H1 (cell line): ENCODE measurements around the gene SMAD6. TPM values are rescaled to one million over a fixed set of nuclear protein-coding genes. Genes with fewer than 3 reads are reported as not detected.
A peak's percentile ranks its signal among the peaks of the same experiment; 100 is the strongest.

Experiments
- CTCF ChIA-PET: fragments of 300-600 bp; sonication (Branson Sonifier 250); formaldehyde crosslinking; loops from one replicate; lab custom pipeline; 2021; ENCODE audit not compliant: partially characterized antibody; lab: Charles Lee
- POLR2A ChIA-PET: fragments of 300-600 bp; sonication (Branson Sonifier 250); formaldehyde crosslinking; loops from one replicate; lab custom pipeline; 2021; ENCODE audit warnings: inconsistent platforms; ENCODE audit not compliant: partially characterized antibody; lab: Charles Lee
- DNase-seq, 2 experiments: peaks; one replicate each; pipeline versions ENCODE4 v3.0.0 to v3.0.0-alpha.2; 2010 to 2022; ENCODE audit warnings: low spot score in 2 of 2, low read depth in 1 of 2, mixed read lengths in 1 of 2
- FAIRE-seq: peaks from 2 replicates; lab custom pipeline; 2011; peaks lifted over from hg19 to GRCh38; lab: Jason Lieb, UNC
- H2AFZ ChIP-seq: 2 replicates; pipeline ENCODE4 v1.8.1; 2012; ENCODE audit warnings: low read length, inconsistent platforms
- H2AK5ac ChIP-seq: 2 replicates; pipeline ENCODE4 v1.6.1; 2013; ENCODE audit warnings: low read depth, low read length
- H2BK120ac ChIP-seq: replicated peaks from 2 replicates; pipeline ENCODE3; 2013; ENCODE audit warnings: low read depth, low read length, inconsistent platforms
- H2BK12ac ChIP-seq: 2 replicates; pipeline ENCODE4 v1.6.1; 2013; ENCODE audit warnings: low read depth, low read length
- H2BK15ac ChIP-seq: 2 replicates; pipeline ENCODE4 v1.6.1; 2013; ENCODE audit warnings: low read length
- H2BK20ac ChIP-seq: 2 replicates; pipeline ENCODE4 v1.6.1; 2013; ENCODE audit warnings: low read length
- H2BK5ac ChIP-seq: 2 replicates; pipeline ENCODE4 v1.6.1; 2013; ENCODE audit warnings: low read depth, low read length
- H3K14ac ChIP-seq: 2 replicates; pipeline ENCODE4 v1.6.1; 2013; ENCODE audit warnings: inconsistent platforms; ENCODE audit not compliant: insufficient read length
- H3K18ac ChIP-seq: 2 replicates; pipeline ENCODE4 v1.6.1; 2013; ENCODE audit warnings: low read length; ENCODE audit errors: extremely low read depth
- H3K23ac ChIP-seq: 2 replicates; pipeline ENCODE4 v1.6.1; 2013; ENCODE audit warnings: inconsistent platforms; ENCODE audit not compliant: insufficient read length
- H3K23me2 ChIP-seq: 2 replicates; pipeline ENCODE4 v1.6.1; 2013; ENCODE audit warnings: low read depth, low read length
- H3K27ac ChIP-seq: 2 replicates; pipeline ENCODE4 v1.6.1; 2011; ENCODE audit warnings: low read depth, low read length, inconsistent platforms
- H3K27me3 ChIP-seq, 4 experiments: replicated peaks in 1 of 4; 1 replicate in 1 of 4; 2 replicates in 3 of 4; pipeline versions ENCODE4 v1.6.1 to v1.8.1; 2011 to 2013; ENCODE audit warnings: low read length in 3 of 4, mild to moderate bottlenecking in 3 of 4, inconsistent platforms in 2 of 4, mixed read lengths in 2 of 4, moderate library complexity in 1 of 4; ENCODE audit not compliant: control insufficient read depth in 3 of 4, insufficient read depth in 3 of 4; ENCODE audit errors: extremely low read depth in 1 of 4
- H3K36me3 ChIP-seq, 4 experiments: 2 replicates each; pipeline versions ENCODE4 v1.6.1 to v1.8.1; 2011 to 2013; ENCODE audit warnings: mild to moderate bottlenecking in 4 of 4, low read length in 3 of 4, moderate library complexity in 2 of 4, control low read depth in 1 of 4, inconsistent platforms in 1 of 4; ENCODE audit not compliant: insufficient read depth in 4 of 4, control insufficient read depth in 2 of 4
- H3K4ac ChIP-seq: replicated peaks from 2 replicates; pipeline ENCODE3; 2013; ENCODE audit warnings: low read length, low read depth, mixed read lengths, inconsistent platforms; ENCODE audit not compliant: insufficient read length
- H3K4me1 ChIP-seq, 4 experiments: replicated peaks in 1 of 4; 1 replicate in 1 of 4; 2 replicates in 3 of 4; pipeline versions ENCODE4 v1.6.1 to v1.8.1; 2011 to 2013; ENCODE audit warnings: low read length in 3 of 4, inconsistent platforms in 2 of 4, mixed read lengths in 1 of 4; ENCODE audit not compliant: insufficient read depth in 4 of 4, control insufficient read depth in 3 of 4
- H3K4me2 ChIP-seq, 2 experiments: 2 replicates each; pipeline versions ENCODE4 v1.6.1 to v1.8.1; 2011 to 2013; ENCODE audit warnings: low read depth in 2 of 2, low read length in 2 of 2, control low read depth in 1 of 2, inconsistent platforms in 1 of 2, mild to moderate bottlenecking in 1 of 2; ENCODE audit not compliant: insufficient read depth in 1 of 2
- H3K4me3 ChIP-seq, 4 experiments: fragments of 200-600, 300-600 bp in 1 of 4; sonication (generic), shearing (Covaris generic), sonication (Bioruptor Twin) in 1 of 4; 2 replicates each; pipeline versions ENCODE4 v1.5.1 to v1.8.1; 2011 to 2016; ENCODE audit warnings: low read length in 4 of 4, low read depth in 3 of 4, control low read depth in 2 of 4, inconsistent platforms in 2 of 4, mild to moderate bottlenecking in 2 of 4, mixed read lengths in 1 of 4, moderate library complexity in 1 of 4; ENCODE audit not compliant: insufficient read depth in 2 of 4; ENCODE audit errors: extremely low read depth in 1 of 4
- H3K56ac ChIP-seq: replicated peaks from 2 replicates; pipeline ENCODE3; 2013; ENCODE audit warnings: low read depth, mild to moderate bottlenecking, mixed read lengths, low read length, inconsistent platforms; ENCODE audit not compliant: insufficient read length
- H3K79me1 ChIP-seq: 2 replicates; pipeline ENCODE4 v1.6.1; 2013; ENCODE audit warnings: low read depth, low read length, control low read depth
- H3K79me2 ChIP-seq, 2 experiments: 2 replicates each; pipeline versions ENCODE4 v1.6.1 to v1.8.1; 2012 to 2013; ENCODE audit warnings: low read length in 2 of 2, mild to moderate bottlenecking in 2 of 2, inconsistent platforms in 1 of 2; ENCODE audit not compliant: insufficient read depth in 2 of 2, control insufficient read depth in 1 of 2
- H3K9ac ChIP-seq, 4 experiments: replicated peaks in 1 of 4; 1 replicate in 1 of 4; 2 replicates in 3 of 4; pipeline versions ENCODE4 v1.6.1 to v1.8.1; 2011 to 2013; ENCODE audit warnings: low read depth in 3 of 4, low read length in 3 of 4, control low read depth in 2 of 4, mild to moderate bottlenecking in 2 of 4, moderate library complexity in 2 of 4, inconsistent platforms in 1 of 4; ENCODE audit errors: extremely low read depth in 1 of 4
- H3K9me3 ChIP-seq, 2 experiments: 2 replicates each; pipeline versions ENCODE4 v1.6.1 to v1.8.1; 2012 to 2013; ENCODE audit warnings: mild to moderate bottlenecking in 2 of 2, moderate library complexity in 2 of 2, control low read depth in 1 of 2, inconsistent platforms in 1 of 2, low read depth in 1 of 2, low read length in 1 of 2, mixed read lengths in 1 of 2; ENCODE audit not compliant: insufficient read depth in 2 of 2
- H4K20me1 ChIP-seq, 2 experiments: replicated peaks in 1 of 2; 2 replicates each; pipeline versions ENCODE3 to v1.8.1; 2011 to 2013; ENCODE audit warnings: inconsistent platforms in 2 of 2, low read length in 2 of 2, mild to moderate bottlenecking in 1 of 2; ENCODE audit not compliant: insufficient read depth in 2 of 2, control insufficient read depth in 1 of 2
- H4K5ac ChIP-seq: 2 replicates; pipeline ENCODE4 v1.6.1; 2013; ENCODE audit warnings: low read length, low read depth, mixed read lengths, inconsistent platforms; ENCODE audit not compliant: insufficient read length
- H4K8ac ChIP-seq: 2 replicates; pipeline ENCODE4 v1.8.0; 2013; ENCODE audit warnings: mild to moderate bottlenecking, moderate library complexity, low read length, inconsistent platforms; ENCODE audit not compliant: insufficient read depth; ENCODE audit errors: extremely low read depth
- H4K91ac ChIP-seq: replicated peaks from 2 replicates; pipeline ENCODE3; 2013; ENCODE audit warnings: low read length, mixed read lengths, inconsistent platforms; ENCODE audit not compliant: insufficient read length
- KDM1A ChIP-seq: fragments of 200-600, 300-600 bp; sonication (generic); IDR thresholded peaks from 2 replicates; pipeline ENCODE4 v1.7.1; 2016; ENCODE audit warnings: mild to moderate bottlenecking, low read length, borderline replicate concordance
- SP2 ChIP-seq: IDR thresholded peaks from 2 replicates; pipeline ENCODE4 v1.6.1; 2012; ENCODE audit warnings: mild to moderate bottlenecking, low read length, inconsistent platforms
- WGBS, 2 experiments: shearing (Covaris generic) in 1 of 2; methylation state at CpG; one replicate each; pipeline versions ENCODE4 v1.1.6 to v1.1.7; 2013 to 2015; ENCODE audit warnings: low lambda C conversion rate in 2 of 2, mixed read lengths in 2 of 2, inconsistent platforms in 1 of 2, low coverage in 1 of 2, missing lambda C conversion rate in 1 of 2; ENCODE audit not compliant: insufficient replicate concordance in 2 of 2, insufficient coverage in 1 of 2, insufficient read length in 1 of 2; ENCODE audit errors: extremely low coverage in 1 of 2, missing lambda C conversion rate in 1 of 2; 5-methylcytosine and 5-hydroxymethylcytosine counted together
- polyA plus RNA-seq, 7 experiments: library from polyadenylated mRNA; depleted of rRNA in 3 of 7; stranded (reverse) in 5 of 7; unstranded in 2 of 7; fragments of >200 nt in 5 of 7; fragments of 200-250 nt in 2 of 7; gene quantifications; 1 replicate in 5 of 7; 2 replicates in 1 of 7; 4 replicates in 1 of 7; pipeline versions ENCODE4 v1.2.1 to v1.2.3, GENCODE V29; 2011 to 2013; ENCODE audit warnings: missing spikeins in 2 of 7, mixed read lengths in 2 of 7
- total RNA-seq: library from RNA; stranded (reverse); fragmentation: NEBNext Ultra II Directional; extraction: Animal tissue kit (Norgen Biotek cat#: 25700); gene quantifications from 2 replicates; pipeline ENCODE4 v1.2.1, GENCODE V29; 2021

The SMAD6 gene
- total and polyA plus RNA-seq, 2 of the 8 experiments (the other 6 are each of a cell fraction or from before 2014, with no cell fraction given), result 1.8 to 7.0 TPM

DNA sequence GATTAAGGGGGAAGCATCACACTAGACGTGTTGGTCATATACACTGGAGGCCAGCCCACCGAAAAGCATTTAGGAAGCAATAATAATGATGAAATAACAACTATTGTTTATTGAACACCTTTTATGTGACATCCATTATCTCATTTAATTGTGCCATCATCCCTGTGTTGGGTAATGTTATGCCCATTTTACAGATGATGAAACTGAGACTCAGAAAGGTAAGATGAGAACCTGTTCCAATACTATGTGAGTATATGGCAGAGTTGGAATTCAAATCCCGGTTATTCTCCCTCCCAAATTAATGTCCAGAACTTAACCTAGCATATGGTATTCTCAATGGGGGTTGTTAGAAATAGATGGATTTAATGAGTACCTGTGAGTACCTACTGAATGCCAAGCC, 99.2 kb downstream of the SMAD6 start:
- DNase-seq, result no peak
- Histone ChIP-seq H2BK15ac (no peak overlapping the region), H3K4me1 (peaks cover 0 to 9% (median 7%) of the 10 kb centered on the region in 4 experiments; a peak in 5 of 7 replicates), H4K5ac (no peak overlapping the region), H3K79me2 (no peaks in the 10 kb centered on the region), H3K36me3 (no peaks in the 10 kb centered on the region), H3K79me1 (no peaks in the 10 kb centered on the region)
- TF ChIP-seq KDM1A (peak; percentile 49; the same call in 1 of the 2 replicates), SP2 (no peak)
- TF ChIP-seq, all 59 proteins: peak for 1
- H3K4me3 ChIP-seq, result no peak overlapping the region
- H3K56ac ChIP-seq, result no peak overlapping the region
- no peak overlapping the region for H2AFZ ChIP-seq
- no peak overlapping the region for H2BK12ac ChIP-seq
- H4K20me1 ChIP-seq, result no peaks in the 10 kb centered on the region
- no peak overlapping the region for H2BK20ac ChIP-seq
- H3K23me2 ChIP-seq, result no peaks in the 10 kb centered on the region
- H3K4ac ChIP-seq, result no peak overlapping the region
- CTCF ChIA-PET, result interaction anchor here (0.8 to 1.4 kb wide), 6 partner anchors 11 to 97 kb away, joined by 3 to 5 read pairs (median 4); no protein-coding TSS in a partner anchor
- H3K4me2 ChIP-seq, result no peak overlapping the region
- H3K14ac ChIP-seq, result no peak overlapping the region
- H3K27ac ChIP-seq, result no peak overlapping the region
- H4K91ac ChIP-seq, result no peak overlapping the region
- H3K23ac ChIP-seq, result no peak overlapping the region
- no peak overlapping the region for H2BK5ac ChIP-seq
- H3K9ac ChIP-seq, result no peak overlapping the region
- no peak overlapping the region for H2AK5ac ChIP-seq
- H3K9me3 ChIP-seq, result no peaks in the 10 kb centered on the region
- H4K8ac ChIP-seq, result no peak overlapping the region
- H3K18ac ChIP-seq, result no peak overlapping the region
- POLR2A ChIA-PET, result no interaction called here
- H3K27me3 ChIP-seq, result no peaks in the 10 kb centered on the region
- H2BK120ac ChIP-seq, result no peak overlapping the region
- FAIRE-seq, result no peak
- WGBS, 2 experiments, result 81% methylated on average over 3 of the region's 3 CpGs; no CpG with 5 or more reads in 1 of the 2 experiments
